H9 (cell line): ENCODE data around the gene C17orf50. TPM values are rescaled to one million over a fixed set of nuclear protein-coding genes. Genes with fewer than 3 reads are reported as not detected.

ENCODE experiments used
- DNase-seq: peaks from one replicate; pipeline ENCODE4 v3.0.0-alpha.2; 2017
- H2AFZ ChIP-seq: one replicate; pipeline ENCODE4 v1.6.1; 2013; ENCODE audit warnings: mild to moderate bottlenecking, low read length, control low read depth, moderate library complexity
- H2AK5ac ChIP-seq: 2 replicates; pipeline ENCODE4 v1.6.1; 2013; ENCODE audit warnings: low read length, control low read depth, mixed read lengths; ENCODE audit not compliant: insufficient read length
- H2BK120ac ChIP-seq: one replicate; pipeline ENCODE4 v1.6.1; 2013; ENCODE audit warnings: low read depth, mild to moderate bottlenecking, low read length, control low read depth, inconsistent platforms; ENCODE audit not compliant: poor library complexity, severe bottlenecking
- H2BK12ac ChIP-seq: 2 replicates; pipeline ENCODE4 v1.6.1; 2013; ENCODE audit warnings: low read length, control low read depth, mixed read lengths, low read depth; ENCODE audit not compliant: insufficient read length
- H2BK15ac ChIP-seq: 2 replicates; pipeline ENCODE4 v1.6.1; 2013; ENCODE audit warnings: low read depth, low read length, control low read depth
- H2BK20ac ChIP-seq: one replicate; pipeline ENCODE4 v1.6.1; 2013; ENCODE audit warnings: low read depth, mild to moderate bottlenecking, low read length, control low read depth, inconsistent platforms; ENCODE audit not compliant: poor library complexity, severe bottlenecking
- H2BK5ac ChIP-seq: 2 replicates; pipeline ENCODE4 v1.6.1; 2013; ENCODE audit warnings: low read length, control low read depth, mixed read lengths; ENCODE audit not compliant: insufficient read length
- H3K14ac ChIP-seq: 2 replicates; pipeline ENCODE4 v1.6.1; 2013; ENCODE audit warnings: low read length, control low read depth; ENCODE audit not compliant: insufficient read depth
- H3K18ac ChIP-seq: 2 replicates; pipeline ENCODE4 v1.6.1; 2013; ENCODE audit warnings: low read depth, mild to moderate bottlenecking, mixed read lengths, low read length, control low read depth; ENCODE audit not compliant: insufficient read length
- H3K23ac ChIP-seq: 2 replicates; pipeline ENCODE4 v1.6.1; 2013; ENCODE audit warnings: low read length, control low read depth, mixed read lengths, low read depth; ENCODE audit not compliant: insufficient read length
- H3K23me2 ChIP-seq: 2 replicates; pipeline ENCODE4 v1.6.1; 2013; ENCODE audit warnings: low read depth, mild to moderate bottlenecking, mixed read lengths, low read length, control low read depth; ENCODE audit not compliant: insufficient read length, poor library complexity, severe bottlenecking
- H3K27ac ChIP-seq: 2 replicates; pipeline ENCODE4 v1.5.1; 2013; ENCODE audit warnings: low read length, control low read depth, mixed read lengths, low read depth; ENCODE audit not compliant: insufficient read length
- H3K27me3 ChIP-seq: 2 replicates; pipeline ENCODE4 v1.6.1; 2013; ENCODE audit warnings: low read length, control low read depth, inconsistent platforms; ENCODE audit not compliant: insufficient read depth
- H3K4ac ChIP-seq: 2 replicates; pipeline ENCODE4 v1.6.1; 2013; ENCODE audit warnings: low read depth, mild to moderate bottlenecking, control low read depth, inconsistent platforms, low read length, moderate library complexity
- H3K4me1 ChIP-seq: 2 replicates; pipeline ENCODE4 v1.6.1; 2013; ENCODE audit warnings: low read length, control low read depth, inconsistent platforms; ENCODE audit not compliant: insufficient read depth
- H3K4me2 ChIP-seq: 2 replicates; pipeline ENCODE4 v1.6.1; 2013; ENCODE audit warnings: low read length, control low read depth, mixed read lengths; ENCODE audit not compliant: insufficient read length, insufficient read depth
- H3K56ac ChIP-seq: 2 replicates; pipeline ENCODE4 v1.6.1; 2013; ENCODE audit warnings: low read depth, mild to moderate bottlenecking, mixed read lengths, low read length, control low read depth; ENCODE audit not compliant: insufficient read length
- H3K79me1 ChIP-seq: 2 replicates; pipeline ENCODE4 v1.6.1; 2013; ENCODE audit warnings: low read depth, mild to moderate bottlenecking, moderate library complexity, low read length, control low read depth, inconsistent platforms; ENCODE audit not compliant: insufficient read depth, poor library complexity, severe bottlenecking
- H3K79me2 ChIP-seq: 2 replicates; pipeline ENCODE4 v1.6.1; 2013; ENCODE audit warnings: low read length, control low read depth, inconsistent platforms; ENCODE audit not compliant: insufficient read depth
- H3K9ac ChIP-seq: 2 replicates; pipeline ENCODE4 v1.6.1; 2013; ENCODE audit warnings: low read length, control low read depth, mixed read lengths; ENCODE audit not compliant: insufficient read length; ENCODE audit errors: extremely low read depth
- H3K9me3 ChIP-seq: one replicate; pipeline ENCODE4 v1.6.1; 2013; ENCODE audit warnings: low read depth, low read length, inconsistent platforms; ENCODE audit not compliant: control insufficient read depth
- H3T11ph ChIP-seq: one replicate; pipeline ENCODE4 v1.6.1; 2013; ENCODE audit warnings: mild to moderate bottlenecking, low read length, control low read depth, inconsistent platforms
- H4K20me1 ChIP-seq: one replicate; pipeline ENCODE4 v1.6.1; 2013; ENCODE audit not compliant: control insufficient read depth, insufficient read length, insufficient read depth
- H4K5ac ChIP-seq: 2 replicates; pipeline ENCODE4 v1.6.1; 2013; ENCODE audit warnings: low read depth, mild to moderate bottlenecking, mixed read lengths, low read length, control low read depth; ENCODE audit not compliant: insufficient read length
- H4K8ac ChIP-seq: replicated peaks from 2 replicates; pipeline ENCODE4 v1.6.1; 2013; ENCODE audit warnings: low read length, control low read depth, mixed read lengths, low read depth; ENCODE audit not compliant: insufficient read length
- H4K91ac ChIP-seq: 2 replicates; pipeline ENCODE4 v1.6.1; 2013; ENCODE audit warnings: low read depth, mild to moderate bottlenecking, moderate library complexity, mixed read lengths, low read length, control low read depth; ENCODE audit not compliant: insufficient read length
- H3K27ac Mint-ChIP-seq, 3 experiments: 2 replicates in 2 of 3; 3 replicates in 1 of 3; pipeline ENCODE4 v1.8.0; 2020 to 2021; ENCODE audit warnings: mixed read lengths in 3 of 3, mild to moderate bottlenecking in 1 of 3, moderate library complexity in 1 of 3
- H3K27me3 Mint-ChIP-seq: 2 replicates; pipeline ENCODE4 v1.8.0; 2021; ENCODE audit warnings: low read depth, mild to moderate bottlenecking, moderate library complexity, mixed read lengths
- H3K36me3 Mint-ChIP-seq, 3 experiments: 2 replicates in 2 of 3; 3 replicates in 1 of 3; pipeline ENCODE4 v1.8.0; 2020 to 2021; ENCODE audit warnings: low read depth in 3 of 3, mixed read lengths in 3 of 3; ENCODE audit not compliant: insufficient read depth in 1 of 3
- H3K4me1 Mint-ChIP-seq, 2 experiments: 2 replicates each; pipeline ENCODE4 v1.8.0; 2020; ENCODE audit warnings: mixed read lengths in 2 of 2
- H3K4me3 Mint-ChIP-seq, 2 experiments: 2 replicates in 1 of 2; 3 replicates in 1 of 2; pipeline ENCODE4 v1.8.0; 2020 to 2021; ENCODE audit warnings: mild to moderate bottlenecking in 2 of 2, mixed read lengths in 2 of 2, moderate library complexity in 1 of 2
- H3K9me3 Mint-ChIP-seq, 2 experiments: 2 replicates in 1 of 2; 3 replicates in 1 of 2; pipeline ENCODE4 v1.8.0; 2020; ENCODE audit warnings: mild to moderate bottlenecking in 2 of 2, mixed read lengths in 2 of 2, moderate library complexity in 1 of 2
- CTCF ChIP-seq: fragments of 200-600 bp; sonication (generic); conservative IDR thresholded peaks from 3 replicates; pipeline ENCODE4 v1.8.0; 2021; ENCODE audit warnings: antibody characterized with exemption, mild to moderate bottlenecking
- WGBS: extraction: QIAGEN DNeasy Blood & Tissue Kit; methylation state at CpG from one replicate; pipeline ENCODE4 v1.1.7; 2013; ENCODE audit warnings: missing lambda C conversion rate, low lambda C conversion rate, mixed read lengths; ENCODE audit not compliant: insufficient read length; ENCODE audit errors: extremely low coverage; 5-methylcytosine and 5-hydroxymethylcytosine counted together
- total RNA-seq: library from RNA; stranded (reverse); gene quantifications from 2 replicates; pipeline ENCODE4 v1.2.1, GENCODE V29; 2021

Gene C17orf50
- total RNA-seq, 1 experiment from 2014 or later = not detected

- Mint-ChIP-seq H3K27me3 (peaks cover 28% of the 10 kb centered on the region), H3K27ac (peak overlapping the region in 1 of 3 experiments; percentile 66; a peak in 3 of 7 replicates), H3K4me3 (peak overlapping the region; percentile 76 to 87), H3K9me3 (no peaks in the 10 kb centered on the region; a peak in 3 of 5 replicates), H3K4me1 (peaks cover 14 to 17% of the 10 kb centered on the region in 2 experiments), H3K36me3 (no peaks in the 10 kb centered on the region; a peak in 2 of 7 replicates)
- no peak overlapping the region for H2AK5ac ChIP-seq
- no peak overlapping the region for H2BK12ac ChIP-seq
- H3K9me3 ChIP-seq = no peaks in the 10 kb centered on the region
- H2BK5ac ChIP-seq = no peak overlapping the region
- no peaks in the 10 kb centered on the region; the same call in 1 of the 2 replicates for H3K4me1 ChIP-seq
- no CpG with 5 or more reads among the region's 75 CpGs for WGBS
- no peaks in the 10 kb centered on the region for H3K79me2 ChIP-seq
- no peak overlapping the region for H3K23ac ChIP-seq
- H3K4me2 ChIP-seq = peak overlapping the region; percentile 39
- H3K23me2 ChIP-seq = peaks cover 5% of the 10 kb centered on the region
- H4K91ac ChIP-seq = no peak overlapping the region
- no peak overlapping the region for H3K27ac ChIP-seq
- peak; percentile 97 for DNase-seq
- no peak overlapping the region for H4K8ac ChIP-seq
- peak; percentile 85 for TF ChIP-seq CTCF
- H2BK20ac ChIP-seq = no peak overlapping the region
- no peaks in the 10 kb centered on the region for H3K79me1 ChIP-seq
- H3K56ac ChIP-seq = no peak overlapping the region
- H3K4ac ChIP-seq = no peak overlapping the region
- H4K20me1 ChIP-seq = no peaks in the 10 kb centered on the region
- no peak overlapping the region for H2BK120ac ChIP-seq
- H2BK15ac ChIP-seq = no peak overlapping the region
- no peak overlapping the region for H3K18ac ChIP-seq
- no peak overlapping the region for H3K14ac ChIP-seq
- peaks cover 2% of the 10 kb centered on the region; the same call in 1 of the 2 replicates for H3K27me3 ChIP-seq
- H3K9ac ChIP-seq = no peak overlapping the region
- H2AFZ ChIP-seq = no peak overlapping the region
- H3T11ph ChIP-seq = no peak overlapping the region
- H4K5ac ChIP-seq = no peak overlapping the region
Observed at GRCh38 chr17:35764123-35764991, 3.7 kb downstream of the C17orf50 start.
